DND-41 (cell line): Measurements from ENCODE around the gene STX2.
"Not testable (repeated sequence)": the region's sequence is repeated elsewhere in the genome, so short reads cannot be mapped to it uniquely, and the experiment has no call there.

ENCODE experiments used
- ATAC-seq: fragments of 200-7000 bp; cut with Tn5 transposase; 3 replicates; pipeline ENCODE4 v1.9.1; 2021; ENCODE audit warnings: low read depth; ENCODE audit not compliant: insufficient read depth
- DNase-seq: peaks from one replicate; pipeline ENCODE4 v3.0.0-alpha.2; 2020
- H2AFZ ChIP-seq: 2 replicates; pipeline ENCODE4 v1.6.0; 2012; ENCODE audit warnings: low read depth, low read length
- H3K27ac ChIP-seq: 2 replicates; pipeline ENCODE4 v1.5.1; 2012; ENCODE audit warnings: low read length, inconsistent platforms
- H3K27me3 ChIP-seq: fragments of 200-600 bp; sonication (generic); 2 replicates; pipeline ENCODE4 v1.6.0; 2012; ENCODE audit warnings: low read length, mild to moderate bottlenecking, inconsistent platforms; ENCODE audit not compliant: insufficient read depth, poor library complexity
- H3K36me3 ChIP-seq: 2 replicates; pipeline ENCODE4 v1.5.1; 2012; ENCODE audit warnings: low read length, inconsistent platforms; ENCODE audit not compliant: insufficient read depth
- H3K4me1 ChIP-seq: 2 replicates; pipeline ENCODE4 v1.5.1; 2012; ENCODE audit warnings: mild to moderate bottlenecking, low read length; ENCODE audit not compliant: insufficient read depth
- H3K4me2 ChIP-seq: 2 replicates; pipeline ENCODE4 v1.6.0; 2012; ENCODE audit warnings: mild to moderate bottlenecking, moderate library complexity, low read length, inconsistent platforms; ENCODE audit not compliant: insufficient read depth
- H3K4me3 ChIP-seq, 2 experiments: fragments of 200-600 bp in 1 of 2; shearing (Covaris generic) in 1 of 2; 2 replicates each; pipeline ENCODE4 v1.5.1; 2012 to 2016; ENCODE audit warnings: inconsistent platforms in 2 of 2, low read length in 2 of 2, mild to moderate bottlenecking in 2 of 2, low read depth in 1 of 2, moderate library complexity in 1 of 2
- H3K79me2 ChIP-seq: 2 replicates; pipeline ENCODE4 v1.6.0; 2012; ENCODE audit warnings: low read length, inconsistent platforms; ENCODE audit not compliant: insufficient read depth
- H3K9ac ChIP-seq: 2 replicates; pipeline ENCODE4 v1.6.0; 2012; ENCODE audit warnings: low read depth, mild to moderate bottlenecking, inconsistent platforms, low read length, moderate library complexity
- H3K9me3 ChIP-seq: 2 replicates; pipeline ENCODE4 v1.5.1; 2012; ENCODE audit warnings: low read length, moderate library complexity, mild to moderate bottlenecking, inconsistent platforms; ENCODE audit not compliant: insufficient read depth, severe bottlenecking
- H4K20me1 ChIP-seq: 2 replicates; pipeline ENCODE4 v1.6.0; 2012; ENCODE audit warnings: low read length; ENCODE audit not compliant: insufficient read depth
- CTCF ChIP-seq: IDR thresholded peaks from 2 replicates; pipeline ENCODE4 v1.5.1; 2012; ENCODE audit warnings: borderline replicate concordance, low read length, moderate library complexity, mild to moderate bottlenecking; ENCODE audit not compliant: poor library complexity, severe bottlenecking; ENCODE audit errors: extremely low read depth
- EZH2 ChIP-seq: IDR thresholded peaks from 3 replicates; pipeline ENCODE4 v1.6.1; 2012; ENCODE audit warnings: borderline replicate concordance, low read depth, mild to moderate bottlenecking, moderate library complexity, low read length, inconsistent platforms; ENCODE audit not compliant: severe bottlenecking

STX2 gene

GRCh38 chr12:130783110-130783715, 55.8 kb downstream of the STX2 start:
- H2AFZ ChIP-seq = no peak overlapping the region
- no peaks in the 10 kb centered on the region for H3K4me1 ChIP-seq
- no peak overlapping the region for H3K4me2 ChIP-seq
- no peaks in the 10 kb centered on the region for H4K20me1 ChIP-seq
- TF ChIP-seq CTCF (no peak), EZH2 (no peak)
- peaks cover 5% of the 10 kb centered on the region for H3K9me3 ChIP-seq
- H3K36me3 ChIP-seq = peaks cover 15% of the 10 kb centered on the region; the same call in 1 of the 2 replicates
- no peak for DNase-seq
- H3K27ac ChIP-seq = no peak overlapping the region
- H3K4me3 ChIP-seq = no peak overlapping the region
- H3K9ac ChIP-seq = no peak overlapping the region
- H3K79me2 ChIP-seq = no peaks in the 10 kb centered on the region
- ATAC-seq = no peak
- H3K27me3 ChIP-seq = no peaks in the 10 kb centered on the region

- H3K27me3 ChIP-seq, H3K79me2 ChIP-seq, H3K9ac ChIP-seq, H2AFZ ChIP-seq, H3K9me3 ChIP-seq, H4K20me1 ChIP-seq, H3K4me2 ChIP-seq, ATAC-seq, H3K4me1 ChIP-seq, H3K36me3 ChIP-seq, H3K27ac ChIP-seq, DNase-seq, H3K4me3 ChIP-seq: not testable (repeated sequence)
Observed at GRCh38 chr12:130782245-130782644, 56.8 kb downstream of the STX2 start.

GRCh38 chr12:130780880-130781575, 58.0 kb downstream of the STX2 start:
- no peaks in the 10 kb centered on the region for H3K79me2 ChIP-seq
- H3K4me3 ChIP-seq = no peak overlapping the region
- DNase-seq (no peak), ATAC-seq (no peak)
- no peak overlapping the region for H3K27ac ChIP-seq
- H3K4me2 ChIP-seq = no peak overlapping the region
- no peak for TF ChIP-seq EZH2
- TF ChIP-seq CTCF = no peak
- H3K9me3 ChIP-seq = peaks cover 5% of the 10 kb centered on the region
- H3K4me1 ChIP-seq = no peaks in the 10 kb centered on the region
- no peak overlapping the region for H2AFZ ChIP-seq
- no peak overlapping the region for H3K9ac ChIP-seq
- H4K20me1 ChIP-seq = no peaks in the 10 kb centered on the region
- no peaks in the 10 kb centered on the region for H3K27me3 ChIP-seq
- H3K36me3 ChIP-seq = peaks cover 5% of the 10 kb centered on the region; the same call in 1 of the 2 replicates

- H3K9ac ChIP-seq = no peak overlapping the region
- no peaks in the 10 kb centered on the region for H3K79me2 ChIP-seq
- H3K4me1 ChIP-seq = no peaks in the 10 kb centered on the region
- peaks cover under 1% of the 10 kb centered on the region for H3K9me3 ChIP-seq
- no peaks in the 10 kb centered on the region for H4K20me1 ChIP-seq
- no peak overlapping the region for H3K4me3 ChIP-seq
- no peak for ATAC-seq
- H3K27ac ChIP-seq = no peak overlapping the region
- TF ChIP-seq EZH2 (no peak), CTCF (no peak)
- no peak overlapping the region for H3K4me2 ChIP-seq
- H3K27me3 ChIP-seq = no peaks in the 10 kb centered on the region
- H2AFZ ChIP-seq = no peak overlapping the region
- H3K36me3 ChIP-seq = peaks cover 3% of the 10 kb centered on the region; the same call in 1 of the 2 replicates
- DNase-seq = no peak
Observed at GRCh38 chr12:130780325-130780724, 58.7 kb downstream of the STX2 start.
